C4-2B (cell line): ENCODE results near the gene TXNRD3.
A peak's percentile ranks its signal among the peaks of the same experiment; 100 is the strongest.

Source experiments
- H3K27ac ChIP-seq: fragments of 450-650 bp; 2 replicates; pipeline ENCODE4 v1.5.1; 2017
- ZFX ChIP-seq: fragments of 450-650 bp; IDR thresholded peaks from 2 replicates; pipeline ENCODE4 v1.6.1; 2017
- TF ChIP-seq, protein P1 (sequence below): fragments of 450-650 bp; conservative IDR thresholded peaks from 2 replicates; pipeline ENCODE4 v1.5.1; 2017; ENCODE audit warnings: mild to moderate bottlenecking

The TXNRD3 gene

DNA sequence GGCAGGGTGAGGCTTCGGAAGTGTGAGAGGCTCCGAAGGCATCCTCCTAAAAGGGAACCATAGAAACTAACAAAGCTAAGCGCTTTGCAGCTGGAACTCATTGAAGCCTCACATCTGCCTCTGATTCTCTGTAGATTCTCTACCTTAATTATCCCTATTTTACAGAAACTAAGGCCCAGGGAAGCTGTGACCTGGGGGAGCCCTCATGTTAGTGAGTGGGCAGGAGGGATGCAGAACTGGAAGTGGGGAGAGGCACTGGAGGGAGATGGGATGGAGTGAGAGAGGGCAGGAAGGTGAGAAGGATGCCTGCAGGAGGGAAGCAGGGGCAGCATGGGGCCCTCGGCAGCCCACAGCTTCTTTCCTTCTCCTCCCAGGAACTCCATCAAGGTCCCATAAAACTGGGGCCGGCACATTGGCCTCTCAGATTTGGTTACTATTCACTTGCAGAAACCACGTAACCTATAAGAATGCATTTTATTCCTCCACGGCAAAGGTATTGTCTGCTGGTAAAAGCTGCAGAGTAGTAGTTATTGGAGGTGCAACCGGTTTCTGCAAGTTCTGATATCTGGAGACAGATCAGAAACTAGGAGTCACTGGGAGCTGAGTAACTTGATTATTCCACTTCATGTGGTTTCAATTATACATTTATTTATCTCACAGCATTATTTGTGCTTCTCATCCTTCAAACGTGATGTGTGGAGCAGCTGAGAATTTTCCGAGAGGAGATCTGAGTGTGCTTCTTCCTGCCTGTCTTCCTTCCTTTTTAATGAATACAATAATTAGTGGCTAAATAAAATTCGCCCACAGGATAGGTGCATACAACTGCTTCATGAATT is 25.1 kb upstream of the TXNRD3 start:
- no peak overlapping the region for H3K27ac ChIP-seq
- no peak for TF ChIP-seq ZFX
- TF ChIP-seq, protein P1, sequence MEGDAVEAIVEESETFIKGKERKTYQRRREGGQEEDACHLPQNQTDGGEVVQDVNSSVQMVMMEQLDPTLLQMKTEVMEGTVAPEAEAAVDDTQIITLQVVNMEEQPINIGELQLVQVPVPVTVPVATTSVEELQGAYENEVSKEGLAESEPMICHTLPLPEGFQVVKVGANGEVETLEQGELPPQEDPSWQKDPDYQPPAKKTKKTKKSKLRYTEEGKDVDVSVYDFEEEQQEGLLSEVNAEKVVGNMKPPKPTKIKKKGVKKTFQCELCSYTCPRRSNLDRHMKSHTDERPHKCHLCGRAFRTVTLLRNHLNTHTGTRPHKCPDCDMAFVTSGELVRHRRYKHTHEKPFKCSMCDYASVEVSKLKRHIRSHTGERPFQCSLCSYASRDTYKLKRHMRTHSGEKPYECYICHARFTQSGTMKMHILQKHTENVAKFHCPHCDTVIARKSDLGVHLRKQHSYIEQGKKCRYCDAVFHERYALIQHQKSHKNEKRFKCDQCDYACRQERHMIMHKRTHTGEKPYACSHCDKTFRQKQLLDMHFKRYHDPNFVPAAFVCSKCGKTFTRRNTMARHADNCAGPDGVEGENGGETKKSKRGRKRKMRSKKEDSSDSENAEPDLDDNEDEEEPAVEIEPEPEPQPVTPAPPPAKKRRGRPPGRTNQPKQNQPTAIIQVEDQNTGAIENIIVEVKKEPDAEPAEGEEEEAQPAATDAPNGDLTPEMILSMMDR, result no peak

DNA sequence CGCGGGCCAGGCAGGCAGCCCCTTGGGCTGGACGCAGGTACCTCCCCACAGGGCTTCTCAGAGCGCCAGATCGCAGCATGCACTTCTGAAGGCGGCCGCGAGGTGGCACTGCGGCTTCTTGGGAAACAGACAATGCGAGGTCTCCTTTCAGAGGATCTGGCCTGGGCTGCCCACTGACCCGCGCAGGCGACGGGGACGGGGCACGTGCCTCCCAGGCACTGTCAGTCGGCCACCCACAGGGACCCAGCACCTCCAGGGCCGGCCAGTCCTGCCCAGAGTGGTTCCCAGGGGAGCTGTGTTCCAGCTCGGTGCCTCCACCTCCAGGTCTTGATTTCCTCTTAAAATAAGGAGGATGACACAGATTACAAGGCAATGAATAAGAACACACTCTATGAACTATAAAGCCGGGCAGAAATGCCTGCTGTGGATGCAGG is 24.4 kb upstream of the TXNRD3 start:
- no peak for TF ChIP-seq ZFX
- TF ChIP-seq, protein P1, result peak; percentile 98
- no peak overlapping the region for H3K27ac ChIP-seq

DNA sequence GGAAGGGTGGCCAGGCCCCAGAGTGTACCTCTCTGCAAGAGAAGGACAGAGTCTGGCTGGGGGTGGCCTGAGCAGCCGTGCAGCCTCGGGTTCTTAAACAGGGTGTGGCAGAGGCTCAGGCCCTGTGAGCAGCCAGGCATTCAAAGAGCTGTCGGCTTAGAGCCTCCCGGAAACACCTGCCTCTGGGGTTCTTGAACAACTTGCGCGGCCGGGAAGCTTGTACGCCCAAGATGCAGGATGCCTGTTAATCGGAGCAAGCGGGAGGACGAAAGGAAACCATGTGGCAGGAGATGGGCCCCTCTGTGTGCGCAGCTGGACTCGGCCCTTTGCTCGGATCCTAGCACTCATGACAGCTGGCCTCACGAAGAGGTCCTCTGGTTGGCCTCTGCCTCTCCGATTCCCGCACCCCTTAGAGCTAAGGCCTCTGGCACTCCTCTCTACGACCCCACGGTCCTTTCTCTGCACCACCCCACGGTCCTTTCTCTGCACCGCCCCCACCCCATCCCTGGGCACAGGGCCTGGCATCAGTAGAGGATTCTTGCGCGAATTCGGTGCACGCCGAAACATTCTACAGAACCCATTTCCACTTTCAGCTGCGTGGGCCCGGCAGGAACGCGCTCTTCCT is 23.9 kb upstream of the TXNRD3 start:
- H3K27ac ChIP-seq, result no peak overlapping the region

DNA sequence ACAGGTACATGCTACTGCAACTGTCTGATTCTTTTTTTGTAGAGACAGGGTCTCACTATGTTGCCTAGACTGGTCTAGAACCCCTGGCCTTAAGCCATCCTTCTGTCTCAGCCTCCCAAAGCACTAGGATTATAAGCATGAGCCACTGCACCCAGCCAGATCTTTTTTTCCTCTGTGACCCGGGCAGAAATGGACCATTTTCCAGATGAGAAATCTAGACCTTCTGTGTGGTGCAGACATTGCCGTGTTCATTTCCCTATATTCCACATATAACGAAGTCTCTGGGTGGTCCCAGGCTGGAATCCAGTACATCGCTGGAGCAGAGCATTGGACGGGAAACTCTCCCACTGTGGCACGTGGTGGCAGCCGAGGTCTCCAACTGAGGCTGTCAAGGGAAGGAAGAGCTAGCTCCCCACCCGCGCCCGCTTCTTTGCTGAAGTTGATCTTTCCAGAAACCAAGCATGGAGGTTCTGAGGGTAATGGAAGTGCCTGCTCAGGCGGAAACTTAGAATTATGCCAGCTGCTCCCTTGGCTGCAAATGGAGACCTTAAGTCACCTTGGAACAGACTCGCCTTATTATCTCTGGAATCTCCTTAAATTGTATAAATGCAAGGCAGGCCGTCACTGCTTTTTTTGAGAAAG is 23.1 kb upstream of the TXNRD3 start:
- TF ChIP-seq ZFX, result no peak
- TF ChIP-seq, protein P1, result no peak
- H3K27ac ChIP-seq, result no peak overlapping the region

More for the DNA sequence above, 23.9 kb upstream of the TXNRD3 start:
- TF ChIP-seq ZFX, result no peak
- TF ChIP-seq, protein P1, result no peak

DNA sequence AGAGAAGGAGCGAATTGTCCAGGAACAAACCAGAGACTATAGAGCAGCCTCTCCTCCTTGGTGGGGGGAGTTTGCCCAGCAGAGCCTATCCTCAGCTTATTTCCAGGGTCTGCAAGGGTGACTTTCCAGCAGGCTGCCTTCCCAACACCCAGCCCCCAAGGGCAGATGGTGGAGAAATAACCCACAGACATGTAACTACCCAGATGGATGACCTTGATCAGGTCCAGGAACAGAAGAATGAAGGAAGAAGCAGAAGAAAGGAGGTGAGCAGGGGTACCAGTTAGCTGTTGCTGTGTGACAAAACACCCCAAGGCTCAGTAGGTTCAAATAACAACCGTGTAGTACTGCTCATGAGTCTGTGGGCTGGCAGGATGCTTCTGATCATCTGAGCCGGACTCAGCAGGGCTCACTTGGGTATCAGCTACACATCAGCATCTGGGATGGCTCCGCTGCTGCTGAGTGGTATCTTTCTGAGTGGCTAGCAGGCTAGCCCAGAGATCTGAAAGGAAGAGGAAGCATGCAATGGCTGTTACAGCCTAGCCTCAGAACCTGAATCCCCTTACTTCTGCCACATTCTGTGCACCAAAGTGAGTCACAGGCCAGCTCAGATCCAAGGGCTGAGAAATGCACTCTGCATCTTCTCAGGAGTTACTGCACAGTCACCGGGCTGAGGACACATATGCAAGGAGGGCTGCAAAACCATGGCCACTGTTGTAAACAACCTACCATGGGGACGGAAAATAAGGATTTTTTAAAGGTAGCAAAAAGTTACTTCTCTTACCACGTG is 22.2 kb upstream of the TXNRD3 start:
- no peak for TF ChIP-seq ZFX
- TF ChIP-seq, protein P1, result no peak
- no peak overlapping the region for H3K27ac ChIP-seq

DNA sequence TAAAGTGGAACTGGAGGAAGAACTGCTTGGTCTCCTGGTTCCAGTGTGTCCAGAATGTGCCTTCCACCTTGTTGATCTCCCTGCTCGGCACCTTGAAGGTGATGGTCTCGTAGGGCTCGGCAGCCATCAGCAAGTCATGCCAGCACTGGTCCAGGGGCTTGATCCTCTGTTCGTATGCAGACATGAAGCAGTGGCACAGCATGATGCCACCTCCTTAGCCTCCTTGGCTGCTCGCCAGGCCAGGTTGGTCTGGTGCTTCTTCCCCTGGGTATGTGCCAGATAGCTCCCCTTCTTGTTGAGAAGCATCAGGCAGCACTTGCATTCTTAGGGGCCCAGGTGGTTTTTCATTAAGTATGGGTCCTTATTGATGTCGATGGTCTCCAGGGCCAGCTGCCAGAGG is 17.8 kb upstream of the TXNRD3 start:
- TF ChIP-seq ZFX, result no peak
- TF ChIP-seq, protein P1, result no peak
- no peak overlapping the region for H3K27ac ChIP-seq
